ENCODE results near the gene EHMT1.
"Not testable (repeated sequence)": the region's sequence is repeated elsewhere in the genome, so short reads cannot be mapped to it uniquely, and the experiment has no call there.

EHMT1 gene

GRCh38 chr9:137719194-137719593 is 100.4 kb downstream of the EHMT1 start:
- no peak for DNase-seq (ENCODE audit: low read depth in 2 of 2)

DNA sequence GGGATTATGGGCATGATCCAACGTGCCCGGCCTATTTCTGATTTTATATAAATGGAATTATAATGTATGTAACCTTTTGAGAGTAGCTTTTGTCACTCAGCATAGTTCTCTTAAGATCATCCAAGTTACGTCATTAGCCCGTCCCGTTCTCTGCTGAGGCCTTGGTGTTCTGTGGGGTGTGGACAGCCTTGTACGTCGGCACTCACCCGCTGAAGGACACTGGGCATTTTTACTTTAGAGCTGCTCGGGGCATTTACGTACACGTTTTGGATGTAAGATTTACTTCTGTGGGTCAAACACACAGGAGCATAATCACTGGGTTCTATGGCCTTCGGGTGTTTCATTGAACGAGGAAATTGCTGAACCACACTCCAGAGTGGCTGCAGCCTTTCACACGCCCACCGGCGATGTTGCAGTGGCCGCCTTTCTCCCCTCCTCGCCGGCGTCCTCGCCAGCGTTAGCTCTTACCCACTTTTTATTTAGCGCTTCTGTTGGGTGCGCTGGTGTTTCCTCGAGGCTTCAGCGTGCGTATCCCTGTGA is 101.8 kb downstream of the EHMT1 start:
- DNase-seq (ENCODE audit: low read depth in 2 of 2) = no peak

DNA sequence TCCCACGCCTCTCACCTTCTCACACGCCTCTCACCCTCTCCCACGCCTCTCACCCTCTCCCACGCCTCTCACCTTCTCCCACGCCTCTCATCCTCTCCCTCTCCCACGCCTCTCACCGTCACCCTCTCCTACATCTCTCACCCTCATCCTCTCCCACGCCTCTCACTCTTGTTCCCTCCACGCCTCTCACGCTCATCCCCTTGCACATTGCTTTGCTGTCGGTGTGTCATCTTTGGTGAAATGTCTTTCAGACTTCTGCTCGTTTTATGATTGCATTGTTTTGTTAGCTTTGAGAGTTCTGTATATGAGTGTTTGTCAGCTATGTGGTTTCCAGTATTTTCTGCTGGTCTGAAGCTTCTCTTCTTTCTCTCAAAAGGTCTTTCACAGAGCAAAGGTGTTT is 102.7 kb downstream of the EHMT1 start:
- DNase-seq (ENCODE audit: low read depth in 2 of 2) = no peak

DNA sequence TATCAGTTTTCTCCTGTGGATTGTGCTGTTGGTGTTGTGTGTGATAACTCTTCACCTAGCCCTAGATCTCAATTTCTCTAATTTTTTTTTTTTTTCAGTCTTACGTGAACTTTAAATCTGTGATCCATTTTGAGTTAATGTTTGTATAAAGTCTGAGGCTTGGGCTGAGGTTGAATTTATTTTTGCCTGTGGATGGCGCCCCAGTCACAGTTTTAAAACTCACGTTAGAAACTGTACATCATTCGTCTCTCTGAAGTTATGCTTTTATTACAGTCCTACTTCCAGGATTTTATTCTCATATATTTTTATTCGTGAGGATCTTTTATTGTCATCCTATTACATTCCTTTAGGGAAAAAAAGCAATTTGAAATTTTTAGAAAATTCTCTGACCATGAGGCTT is 103.1 kb downstream of the EHMT1 start:
- no peak for DNase-seq (ENCODE audit: low read depth in 2 of 2)

- DNase-seq (ENCODE audit: low read depth in 2 of 2) = no peak
Observed at GRCh38 chr9:137722481-137722880, 103.7 kb downstream of the EHMT1 start.

DNA sequence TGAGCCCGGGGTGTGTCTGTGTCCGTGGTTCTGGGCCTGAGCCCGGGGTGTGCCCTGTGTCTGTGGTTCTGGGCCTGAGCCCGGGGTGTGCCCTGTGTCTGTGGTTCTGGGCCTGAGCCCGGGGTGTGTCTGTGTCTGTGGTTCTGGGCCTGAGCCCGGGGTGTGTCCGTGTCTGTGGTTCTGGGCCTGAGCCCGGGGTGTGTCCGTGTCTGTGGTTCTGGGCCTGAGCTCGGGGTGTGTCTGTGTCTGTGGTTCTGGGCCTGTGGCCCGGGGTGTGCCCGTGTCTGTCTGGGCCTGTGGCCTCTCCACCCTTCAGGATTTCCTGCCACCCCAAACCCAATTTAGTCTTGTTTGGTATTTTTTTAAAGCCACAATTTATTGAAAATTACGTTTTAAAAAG is 104.6 kb downstream of the EHMT1 start:
- DNase-seq (ENCODE audit: low read depth in 2 of 2) = not testable (repeated sequence)

GRCh38 chr9:137723783-137724445 is 105.1 kb downstream of the EHMT1 start:
- no peak for DNase-seq (ENCODE audit: low read depth in 2 of 2)

- no peak for DNase-seq (ENCODE audit: low read depth in 2 of 2)
Observed at GRCh38 chr9:137724818-137725240, 106.0 kb downstream of the EHMT1 start.

- DNase-seq (ENCODE audit: low read depth in 2 of 2) = no peak
Observed at GRCh38 chr9:137725598-137725997, 106.8 kb downstream of the EHMT1 start.

DNA sequence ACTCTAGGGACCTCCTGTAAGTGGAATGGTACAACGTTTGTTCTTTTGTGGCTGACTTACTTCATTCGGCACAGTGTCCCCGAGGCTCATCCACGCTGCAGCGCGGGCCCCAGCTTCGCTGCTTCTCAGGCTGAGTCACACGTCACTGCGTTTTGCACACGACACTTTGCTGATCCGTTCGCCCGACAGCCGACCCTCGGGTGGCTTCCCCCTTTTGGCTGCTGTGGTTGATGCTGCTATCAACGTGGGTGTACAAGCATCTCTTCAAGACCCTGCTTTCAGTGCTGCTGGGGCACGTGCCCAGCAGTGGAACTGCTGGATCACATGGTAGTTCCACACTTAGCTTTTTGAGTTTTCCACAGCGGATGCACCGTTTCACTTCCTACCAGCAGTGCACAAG is 107.5 kb downstream of the EHMT1 start:
- DNase-seq (ENCODE audit: low read depth in 2 of 2) = not testable (repeated sequence)

DNA sequence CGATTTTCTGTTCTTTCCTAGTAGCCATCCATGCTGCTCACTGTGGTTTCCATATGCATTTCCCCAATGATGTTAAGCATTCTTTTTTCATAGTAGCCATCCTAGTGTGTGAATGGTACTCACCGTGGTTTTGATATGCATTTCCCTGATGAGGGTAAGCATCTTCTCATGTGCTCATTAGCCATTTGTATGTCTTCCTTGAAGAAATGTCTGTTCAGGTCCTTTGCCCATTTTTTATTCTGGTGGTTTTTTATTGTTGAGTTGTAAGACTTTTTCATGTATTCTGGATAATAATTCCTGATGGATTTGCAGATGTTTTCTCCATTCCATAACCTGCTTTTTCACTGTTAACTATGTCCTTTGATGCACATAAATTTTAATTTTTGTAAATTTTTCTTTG is 108.0 kb downstream of the EHMT1 start:
- DNase-seq (ENCODE audit: low read depth in 2 of 2) = no peak

DNA sequence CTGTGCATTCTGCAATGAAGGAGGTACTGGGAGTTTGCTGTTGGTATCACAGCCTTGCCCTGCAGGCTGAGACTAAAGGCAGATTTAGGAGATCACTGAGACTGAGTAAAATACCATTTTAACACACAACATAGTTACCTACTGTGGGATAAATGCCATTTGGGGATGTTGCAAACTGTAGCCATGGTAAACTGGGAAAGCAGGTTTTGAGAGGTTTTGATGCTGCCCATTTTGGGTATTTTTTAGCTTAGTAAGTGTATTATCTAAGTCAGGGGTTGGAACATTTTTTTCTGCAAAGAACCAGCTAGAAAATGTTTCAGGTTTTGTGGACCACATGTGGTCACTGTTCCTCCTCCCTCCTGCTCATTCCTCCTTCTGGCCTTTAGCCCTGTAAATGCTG is 108.9 kb downstream of the EHMT1 start:
- no peak for DNase-seq (ENCODE audit: low read depth in 2 of 2)

- DNase-seq (ENCODE audit: low read depth in 2 of 2) = no peak
Observed at GRCh38 chr9:137728444-137729311, 109.9 kb downstream of the EHMT1 start.

DNA sequence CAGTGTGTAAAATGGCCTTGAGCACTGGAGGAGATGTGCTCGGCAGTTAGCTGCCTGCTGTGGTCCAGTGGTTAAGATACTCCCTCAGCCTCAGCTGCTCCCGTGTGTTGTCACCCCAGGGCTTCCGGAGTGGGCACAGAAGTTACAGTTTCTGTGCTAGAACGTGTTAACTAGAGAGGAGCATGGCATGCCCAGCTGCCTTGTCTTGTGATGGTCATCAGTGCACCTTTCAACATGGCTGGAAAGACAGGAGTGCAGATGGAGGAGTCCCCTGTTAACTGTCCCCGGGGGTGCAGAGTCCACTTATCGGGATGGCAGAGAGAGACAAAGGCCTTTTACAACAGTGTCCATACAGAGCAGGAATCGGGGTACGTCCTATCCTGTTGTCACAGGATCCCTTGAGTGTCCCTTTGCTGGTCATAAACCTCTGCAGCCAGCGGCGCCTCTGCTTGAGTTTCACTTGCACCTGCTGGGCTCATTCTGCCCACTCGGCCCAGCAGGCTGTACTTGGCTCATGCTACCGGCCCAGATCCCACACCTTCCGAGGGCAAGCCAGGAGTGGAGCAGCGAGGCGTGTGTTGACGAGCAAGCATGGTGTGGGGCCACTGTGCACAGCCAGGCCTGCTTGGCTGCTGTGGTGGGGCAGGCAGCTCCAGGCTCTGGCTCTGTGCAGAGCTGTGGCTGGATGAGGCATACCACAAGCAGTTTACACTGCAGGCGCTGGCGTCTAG is 112.6 kb downstream of the EHMT1 start:
- no peak for DNase-seq (ENCODE audit: low read depth in 2 of 2)

DNA sequence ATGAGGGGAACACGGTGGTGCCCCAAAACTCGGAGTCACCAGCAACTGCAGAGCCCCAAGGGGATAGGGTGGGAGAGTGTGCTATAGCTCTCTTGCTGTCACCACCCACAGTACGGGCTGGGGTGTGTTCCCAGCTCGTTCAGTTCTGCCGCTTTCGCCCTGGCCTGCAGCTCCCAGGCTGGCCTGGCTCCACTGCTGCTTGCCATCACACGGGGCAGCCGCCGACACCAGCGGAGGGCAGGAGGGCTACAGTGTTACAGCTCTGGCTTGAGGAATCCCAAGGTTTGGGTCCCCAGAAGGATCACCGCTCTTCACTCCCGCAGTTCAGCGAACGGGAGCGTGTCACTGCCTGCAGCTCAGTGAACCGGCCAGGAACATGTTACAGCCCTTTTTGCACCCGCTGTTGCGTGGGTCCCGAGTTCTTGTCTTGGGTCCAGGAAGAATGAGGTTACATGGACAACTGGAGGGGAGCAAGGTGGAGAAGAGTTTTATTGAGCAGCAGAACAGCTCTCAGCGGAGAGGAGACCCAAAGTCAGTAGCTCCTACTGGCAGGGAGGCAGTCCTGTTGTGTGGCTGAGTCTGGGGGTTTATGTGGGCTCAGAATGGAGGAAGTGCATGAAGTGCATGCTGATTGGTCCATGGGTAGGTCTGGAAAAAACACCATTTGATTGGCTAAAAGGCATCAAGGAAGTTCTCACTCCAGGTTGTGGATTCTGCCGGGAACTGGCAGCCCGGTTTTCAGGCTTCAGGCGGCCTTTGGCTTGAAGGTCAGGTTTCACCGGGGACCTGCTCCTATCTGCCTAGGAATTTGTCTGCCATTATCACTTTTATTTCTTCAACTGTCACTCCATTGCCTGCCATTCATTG is 113.4 kb downstream of the EHMT1 start:
- DNase-seq (ENCODE audit: low read depth in 2 of 2) = no peak

- DNase-seq (ENCODE audit: low read depth in 2 of 2) = no peak
Observed at GRCh38 chr9:137733429-137733828, 114.6 kb downstream of the EHMT1 start.

DNA sequence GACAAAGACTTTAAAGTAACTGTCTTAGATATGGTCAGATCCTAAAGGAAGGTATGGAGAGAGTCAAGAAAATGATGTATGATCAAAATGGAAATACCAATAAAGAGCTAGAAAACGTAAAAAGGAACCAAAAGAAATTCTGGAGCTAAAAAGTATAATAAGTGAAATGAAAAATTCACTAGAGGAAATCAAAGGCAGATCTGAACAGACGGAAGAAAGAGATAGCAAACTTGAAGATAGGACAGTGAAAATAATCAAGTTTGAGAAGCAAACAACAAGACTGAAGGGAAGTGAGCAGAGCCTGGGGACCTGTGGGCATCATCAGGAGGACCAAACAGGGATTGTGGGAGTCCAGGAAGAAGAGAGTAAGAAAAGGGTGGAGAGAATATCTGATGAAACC is 115.4 kb downstream of the EHMT1 start:
- no peak for DNase-seq (ENCODE audit: low read depth in 2 of 2)

GRCh38 chr9:137738182-137738696 is 119.4 kb downstream of the EHMT1 start:
- not testable (repeated sequence) for DNase-seq (ENCODE audit: low read depth in 2 of 2)

DNA sequence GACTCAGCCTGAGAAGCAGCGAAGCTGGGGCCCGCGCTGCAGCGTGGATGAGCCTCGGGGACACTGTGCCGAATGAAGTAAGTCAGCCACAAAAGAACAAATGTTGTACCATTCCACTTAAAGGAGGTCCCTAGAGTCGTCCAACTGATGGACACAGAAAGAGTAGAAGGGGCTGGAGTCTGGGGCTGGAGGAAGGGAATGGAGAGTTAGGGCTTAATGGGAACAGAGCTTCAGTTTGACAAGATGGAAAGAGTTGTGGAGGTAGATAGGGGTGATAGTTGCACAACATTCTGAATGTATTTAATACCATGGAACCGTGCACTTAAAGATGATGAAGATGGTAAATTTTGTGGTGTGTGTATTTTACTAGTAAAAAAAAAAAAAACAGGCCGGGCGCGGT is 119.9 kb downstream of the EHMT1 start:
- DNase-seq (ENCODE audit: low read depth in 2 of 2) = no peak

- no peak for DNase-seq (ENCODE audit: low read depth in 2 of 2)
Observed at GRCh38 chr9:137739371-137740309, 120.8 kb downstream of the EHMT1 start.

Measured in stimulated activated CD8-positive, alpha-beta memory T cell treated with anti-CD3 and anti-CD28 coated beads, Interleukin-2, amount 100 ng/mL, for 48 hours (primary cell).